ENCODE data around the gene MOB3C. TPM values are rescaled to one million over a fixed set of nuclear protein-coding genes. Genes with fewer than 3 reads are reported as not detected.

MOB3C gene
- polyA plus RNA-seq, 1 of the 3 experiments (the other 2 are of a cell fraction) = 8.6 TPM

- Histone ChIP-seq H3K9me2 (no peaks in the 10 kb centered on the region), H3K4me1 (ENCODE audit: control insufficient read depth in 1 of 2, insufficient read depth in 2 of 2, low read depth in 1 of 2, low read length in 1 of 2) (peaks cover 0 to 7% of the 10 kb centered on the region in 2 experiments; a peak in 1 of 4 replicates), H3K27ac (ENCODE audit: low read depth in 2 of 2, low read length in 1 of 2) (no peak overlapping the region), H2AFZ (ENCODE audit: low read depth) (no peak overlapping the region), H3K9me3 (no peaks in the 10 kb centered on the region), H4K20me1 (ENCODE audit: insufficient read depth) (no peaks in the 10 kb centered on the region), H3K4me3 (ENCODE audit: low read depth in 2 of 2, low read length in 1 of 2) (no peak overlapping the region), H3K27me3 (ENCODE audit: insufficient read depth) (no peaks in the 10 kb centered on the region), H3K79me2 (ENCODE audit: insufficient read depth) (no peaks in the 10 kb centered on the region), H3F3A (replicated peaks; ENCODE audit: insufficient read depth) (no peaks in the 10 kb centered on the region), H3K9ac (no peak overlapping the region), H3K36me3 (replicated peaks in 1 of 2; ENCODE audit: control insufficient read depth in 1 of 2, insufficient read depth in 2 of 2, low read length in 1 of 2) (no peaks in the 10 kb centered on the region), H3K4me2 (no peak overlapping the region)
- POLR2A ChIA-PET = no interaction called here
- 81% methylated on average over 7 of the region's 9 CpGs for WGBS (ENCODE audit: low lambda C conversion rate)
- DNase-seq = no peak
- CTCF ChIA-PET = interaction anchor here (1.4 kb wide), 1 partner anchor 19 kb away, joined by 4 read pairs; no protein-coding TSS in a partner anchor
- TF ChIP-seq SMC3 (IDR thresholded peaks at IDR 0.05; ENCODE audit: low read depth, low read length) (no peak), ELF1 (IDR thresholded peaks at IDR 0.05) (no peak), EZH2phosphoT487 (IDR thresholded peaks at IDR 0.05; ENCODE audit: borderline replicate concordance, low read depth) (no peak), NRF1 (IDR thresholded peaks at IDR 0.05; ENCODE audit: low read depth, low read length) (no peak), TCF12 (IDR thresholded peaks at IDR 0.05) (no peak), SIN3A (IDR thresholded peaks at IDR 0.05; ENCODE audit: borderline replicate concordance, low read depth, low read length) (no peak), USF2 (IDR thresholded peaks at IDR 0.05; ENCODE audit: borderline replicate concordance, low read depth, low read length) (no peak)
Observed at GRCh38 chr1:46599059-46599970, 17.3 kb downstream of the MOB3C start.

GRCh38 chr1:46596846-46597245, 19.8 kb downstream of the MOB3C start:
- no peaks in the 10 kb centered on the region for H4K20me1 ChIP-seq (ENCODE audit: insufficient read depth)
- TF ChIP-seq YY1 (IDR thresholded peaks at IDR 0.05; ENCODE audit: low read depth) (no peak), JUND (IDR thresholded peaks at IDR 0.05) (no peak), ZBTB33 (IDR thresholded peaks at IDR 0.05; ENCODE audit: borderline replicate concordance, low read depth) (no peak), FOXJ3 (CRISPR knock-in tag; IDR thresholded peaks at IDR 0.05) (no peak), MAX (IDR thresholded peaks at IDR 0.05; ENCODE audit: low read depth) (no peak)
- H3K4me3 ChIP-seq (ENCODE audit: low read depth in 2 of 2, low read length in 1 of 2) = no peak overlapping the region
- H3K27me3 ChIP-seq (ENCODE audit: insufficient read depth) = no peaks in the 10 kb centered on the region
- no peak overlapping the region for H3K4me2 ChIP-seq
- no peak overlapping the region for H3K9ac ChIP-seq
- peaks cover 0 to 11% of the 10 kb centered on the region in 2 experiments for H3K36me3 ChIP-seq (replicated peaks in 1 of 2; ENCODE audit: control insufficient read depth in 1 of 2, insufficient read depth in 2 of 2, low read length in 1 of 2)
- no peaks in the 10 kb centered on the region for H3K9me3 ChIP-seq
- H3K9me2 ChIP-seq = no peaks in the 10 kb centered on the region
- no peaks in the 10 kb centered on the region for H3K4me1 ChIP-seq (ENCODE audit: control insufficient read depth in 1 of 2, insufficient read depth in 2 of 2, low read depth in 1 of 2, low read length in 1 of 2)
- DNase-seq = no peak
- 100% methylated on average over 3 of the region's 3 CpGs for WGBS (ENCODE audit: low lambda C conversion rate)
- H2AFZ ChIP-seq (ENCODE audit: low read depth) = no peak overlapping the region
- no peak overlapping the region for H3K27ac ChIP-seq (ENCODE audit: low read depth in 2 of 2, low read length in 1 of 2)
- H3F3A ChIP-seq (replicated peaks; ENCODE audit: insufficient read depth) = no peaks in the 10 kb centered on the region
- CTCF ChIA-PET = no interaction called here
- no peaks in the 10 kb centered on the region for H3K79me2 ChIP-seq (ENCODE audit: insufficient read depth)
- POLR2A ChIA-PET = no interaction called here
